ENCODE measurements around the gene NAT9.

Gene NAT9

DNA sequence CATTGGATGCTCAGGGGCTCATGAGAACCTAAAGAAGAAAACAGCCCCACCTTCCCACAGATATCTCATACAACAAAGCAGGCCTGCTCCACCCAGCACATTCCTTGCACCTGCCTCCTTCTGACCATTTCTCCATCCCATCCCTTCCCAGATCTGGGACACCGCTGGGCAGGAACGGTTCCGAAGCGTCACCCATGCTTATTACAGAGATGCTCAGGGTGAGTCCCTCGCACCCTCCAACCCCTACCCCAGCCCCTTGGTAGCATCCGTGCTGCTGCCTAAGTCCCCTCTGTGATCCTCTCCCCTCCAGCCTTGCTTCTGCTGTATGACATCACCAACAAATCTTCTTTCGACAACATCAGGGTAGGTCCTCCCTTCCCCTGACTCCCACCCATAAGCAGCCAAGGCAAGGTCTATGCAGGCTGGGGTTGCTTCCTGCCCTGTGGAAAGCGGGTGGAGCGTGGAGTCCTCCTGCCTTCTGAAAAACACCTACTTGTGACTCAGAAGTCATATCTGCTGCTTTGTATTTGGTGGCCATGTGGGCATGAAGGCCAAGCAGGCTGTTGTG, 33.1 kb downstream of the NAT9 start:
- TF ChIP-seq, protein P1, sequence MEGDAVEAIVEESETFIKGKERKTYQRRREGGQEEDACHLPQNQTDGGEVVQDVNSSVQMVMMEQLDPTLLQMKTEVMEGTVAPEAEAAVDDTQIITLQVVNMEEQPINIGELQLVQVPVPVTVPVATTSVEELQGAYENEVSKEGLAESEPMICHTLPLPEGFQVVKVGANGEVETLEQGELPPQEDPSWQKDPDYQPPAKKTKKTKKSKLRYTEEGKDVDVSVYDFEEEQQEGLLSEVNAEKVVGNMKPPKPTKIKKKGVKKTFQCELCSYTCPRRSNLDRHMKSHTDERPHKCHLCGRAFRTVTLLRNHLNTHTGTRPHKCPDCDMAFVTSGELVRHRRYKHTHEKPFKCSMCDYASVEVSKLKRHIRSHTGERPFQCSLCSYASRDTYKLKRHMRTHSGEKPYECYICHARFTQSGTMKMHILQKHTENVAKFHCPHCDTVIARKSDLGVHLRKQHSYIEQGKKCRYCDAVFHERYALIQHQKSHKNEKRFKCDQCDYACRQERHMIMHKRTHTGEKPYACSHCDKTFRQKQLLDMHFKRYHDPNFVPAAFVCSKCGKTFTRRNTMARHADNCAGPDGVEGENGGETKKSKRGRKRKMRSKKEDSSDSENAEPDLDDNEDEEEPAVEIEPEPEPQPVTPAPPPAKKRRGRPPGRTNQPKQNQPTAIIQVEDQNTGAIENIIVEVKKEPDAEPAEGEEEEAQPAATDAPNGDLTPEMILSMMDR (IDR thresholded peaks at IDR 0.05; ENCODE audit: control insufficient read depth, extremely low read depth, insufficient read depth), result no peak
- H3K4me3 ChIP-seq (ENCODE audit: low read depth, low read length), result no peak overlapping the region
- no peak for DNase-seq (ENCODE audit: low read depth)

DNA sequence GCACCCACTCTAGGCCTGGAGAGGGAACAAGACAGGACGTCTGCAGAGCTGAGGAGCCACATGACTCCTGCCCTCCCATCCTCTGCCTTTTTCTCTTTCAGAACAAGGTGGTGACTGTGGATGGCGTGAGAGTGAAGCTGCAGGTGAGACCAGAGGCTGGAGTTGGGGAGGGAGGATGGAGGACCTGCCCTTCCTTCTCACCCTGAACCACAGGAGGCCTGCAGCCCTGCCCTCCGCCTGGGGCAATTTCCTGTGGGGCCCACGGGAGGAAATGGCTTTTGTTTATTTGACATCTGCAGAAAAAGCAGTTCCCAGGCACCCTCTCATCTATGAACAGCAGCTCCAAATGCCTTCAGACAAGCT, 34.0 kb downstream of the NAT9 start:
- DNase-seq (ENCODE audit: low read depth), result no peak
- H3K4me3 ChIP-seq (ENCODE audit: low read depth, low read length), result no peak overlapping the region
- TF ChIP-seq, protein P1 (IDR thresholded peaks at IDR 0.05; ENCODE audit: control insufficient read depth, extremely low read depth, insufficient read depth), result no peak

DNA sequence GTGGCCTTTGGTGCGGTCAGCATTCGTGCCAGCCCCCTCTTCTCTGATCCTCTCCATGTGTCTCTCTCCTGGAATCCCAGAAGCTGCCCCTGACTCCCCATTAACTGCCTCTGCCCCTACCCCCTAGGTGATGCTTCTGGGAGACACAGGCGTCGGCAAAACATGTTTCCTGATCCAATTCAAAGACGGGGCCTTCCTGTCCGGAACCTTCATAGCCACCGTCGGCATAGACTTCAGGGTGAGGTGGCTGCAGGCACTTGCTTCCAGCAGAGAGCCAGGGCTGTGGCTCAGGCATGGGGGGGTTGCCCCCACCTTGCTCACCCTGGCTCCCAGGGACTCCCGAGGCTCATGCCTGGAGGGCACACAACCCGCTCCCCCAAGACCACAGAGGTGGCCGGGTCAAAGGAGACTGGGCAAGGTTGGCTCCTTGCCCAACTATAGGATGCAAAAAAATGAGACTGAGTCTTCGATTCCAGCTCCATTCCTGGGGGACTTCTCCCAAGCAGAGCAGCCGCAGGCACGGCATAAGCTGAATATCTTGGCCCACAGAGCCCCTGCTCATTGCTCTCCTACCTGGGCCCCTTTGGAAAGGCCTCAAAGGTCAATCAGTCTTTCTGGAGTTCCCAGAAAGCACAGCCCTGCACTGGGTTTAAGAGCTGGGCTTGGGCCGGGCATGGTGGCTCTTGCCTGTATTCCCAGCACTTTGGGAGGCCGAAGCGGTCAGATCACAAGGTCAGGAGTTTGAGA, 35.3 kb downstream of the NAT9 start:
- H3K4me3 ChIP-seq (ENCODE audit: low read depth, low read length), result no peak overlapping the region
- DNase-seq (ENCODE audit: low read depth), result no peak
- TF ChIP-seq, protein P1 (IDR thresholded peaks at IDR 0.05; ENCODE audit: control insufficient read depth, extremely low read depth, insufficient read depth), result no peak

DNA sequence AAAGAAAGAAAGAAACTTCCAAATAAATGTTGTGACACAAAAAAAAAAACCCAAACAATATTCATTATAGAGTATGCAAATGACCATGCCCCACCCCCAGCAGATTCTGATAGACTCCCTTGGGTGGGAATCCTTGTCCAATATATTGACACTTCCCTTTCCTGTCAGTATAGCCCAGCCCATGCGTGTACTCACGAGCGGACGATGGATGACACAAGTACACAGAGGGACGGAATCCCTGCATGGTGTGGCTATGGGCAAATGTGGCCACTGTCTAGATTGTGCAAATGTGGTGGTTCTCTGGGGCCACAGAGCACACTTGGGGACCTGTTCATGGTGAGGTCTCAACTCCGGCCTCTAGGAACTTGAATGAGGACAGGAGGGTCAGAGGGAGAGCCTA, 36.0 kb downstream of the NAT9 start:
- TF ChIP-seq, protein P1 (IDR thresholded peaks at IDR 0.05; ENCODE audit: control insufficient read depth, extremely low read depth, insufficient read depth), result no peak
- DNase-seq (ENCODE audit: low read depth), result no peak
- H3K4me3 ChIP-seq (ENCODE audit: low read depth, low read length), result no peak overlapping the region

DNA sequence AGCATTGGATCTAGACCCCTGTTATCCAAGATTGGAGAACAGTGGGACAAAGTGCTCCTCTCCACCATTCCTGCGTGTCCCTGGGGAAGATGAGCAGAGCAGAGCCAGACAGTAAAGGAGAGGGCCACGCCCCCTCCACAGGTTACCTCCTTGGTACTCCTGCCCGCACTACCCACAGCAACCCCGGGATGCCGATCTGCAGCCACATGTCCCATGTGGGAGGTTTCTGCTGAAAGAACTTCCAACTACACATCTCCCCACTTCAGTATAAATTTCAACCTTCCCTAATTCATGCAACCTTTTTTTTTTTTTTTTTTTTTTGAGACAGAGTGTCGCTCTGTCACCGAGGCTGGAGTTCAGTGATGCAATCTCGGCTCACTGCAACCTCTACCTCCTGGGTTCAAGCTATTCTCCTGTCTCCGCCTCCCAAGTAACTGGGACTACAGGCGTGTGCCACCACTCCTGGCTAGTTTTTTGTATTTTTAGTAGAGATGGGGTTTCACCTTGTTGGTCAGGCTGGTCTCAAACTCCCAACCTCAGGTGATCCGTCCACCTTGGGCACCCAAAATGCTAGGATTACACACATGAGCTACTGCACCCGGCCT, 36.8 kb downstream of the NAT9 start:
- TF ChIP-seq, protein P1 (IDR thresholded peaks at IDR 0.05; ENCODE audit: control insufficient read depth, extremely low read depth, insufficient read depth), result no peak
- DNase-seq (ENCODE audit: low read depth), result no peak

DNA sequence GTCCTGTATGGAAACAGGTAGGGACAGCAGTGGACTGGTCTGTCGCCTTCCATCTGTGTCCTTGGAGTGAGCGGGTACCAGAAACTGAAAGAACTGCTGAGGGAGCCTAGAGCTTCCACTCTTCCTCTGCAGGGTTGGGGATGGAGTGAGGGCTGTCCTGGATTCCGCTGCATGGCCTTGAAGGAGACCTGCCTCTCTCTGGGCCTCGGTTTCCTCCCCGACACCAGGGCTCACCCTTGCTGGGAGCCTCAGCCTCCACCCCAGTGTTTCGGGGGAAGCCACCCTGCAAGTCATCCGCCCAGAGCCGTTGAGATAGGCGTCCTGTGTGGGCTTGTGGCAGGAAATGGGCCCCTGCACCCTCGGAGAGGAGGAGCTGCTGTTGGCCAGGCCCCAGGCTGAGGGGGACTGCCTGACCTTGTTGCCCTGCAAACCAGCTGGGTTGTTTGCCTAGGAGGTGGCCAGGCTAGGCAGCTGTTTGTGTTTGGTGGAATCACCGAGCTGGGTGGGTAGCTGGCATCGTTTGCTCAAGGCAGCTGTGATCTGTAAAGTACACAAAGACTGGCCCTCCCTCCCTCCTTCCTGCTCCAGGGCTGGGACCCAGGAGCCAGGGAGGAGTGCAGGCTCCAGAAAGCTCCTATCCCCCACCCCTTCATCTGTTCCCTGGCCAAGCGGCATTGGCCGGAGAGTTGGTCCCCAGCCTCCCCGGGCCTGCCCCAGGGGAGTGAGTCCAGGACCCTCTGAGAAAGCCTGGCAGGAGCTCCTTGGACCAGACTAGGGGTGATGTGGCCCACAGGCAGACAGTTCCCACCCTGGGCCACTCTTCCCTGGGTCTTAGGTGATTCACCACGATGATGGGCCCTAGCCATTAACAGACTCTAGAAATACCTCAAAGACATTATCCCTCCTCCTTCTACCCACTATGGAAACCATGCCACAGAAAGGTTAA, 37.8 kb downstream of the NAT9 start:
- TF ChIP-seq, protein P1 (IDR thresholded peaks at IDR 0.05; ENCODE audit: control insufficient read depth, extremely low read depth, insufficient read depth), result no peak
- H3K4me3 ChIP-seq (ENCODE audit: low read depth, low read length), result no peak overlapping the region
- no peak for DNase-seq (ENCODE audit: low read depth)

More for the DNA sequence above, 36.8 kb downstream of the NAT9 start:
- no peak overlapping the region for H3K4me3 ChIP-seq (ENCODE audit: low read depth, low read length)

Data from LNCaP clone FGC (cell line).